Activated CD8-positive, alpha-beta memory T cell treated with anti-CD3 and anti-CD28 coated beads, Interleukin-2, amount 10 ng/mL, durations not matched to agents 7 days and 5 days (primary cell): Measurements from ENCODE around the gene PXMP4. TPM values are rescaled to one million over a fixed set of nuclear protein-coding genes. Genes with fewer than 3 reads are reported as not detected.

Experiments used
- ATAC-seq: fragments of 150-1000 bp; cut with Tn5 transposase; one replicate; pipeline ENCODE4 v1.10.0; 2021; ENCODE audit warnings: moderate library complexity
- CTCF ChIA-PET: fragments of 350-600 bp; sonication (Branson Sonifier 250); formaldehyde crosslinking; loops from one replicate; lab custom pipeline; 2021; ENCODE audit warnings: antibody characterized with exemption; lab: Charles Lee
- DNase-seq: peaks from one replicate; pipeline ENCODE4 v3.0.0-alpha.2; 2020
- H3K27ac Mint-ChIP-seq: one replicate; pipeline ENCODE4 v1.8.0; 2021; ENCODE audit warnings: mild to moderate bottlenecking, mixed read lengths
- H3K27me3 Mint-ChIP-seq: one replicate; pipeline ENCODE4 v1.8.0; 2021; ENCODE audit warnings: mixed read lengths
- H3K36me3 Mint-ChIP-seq: one replicate; pipeline ENCODE4 v1.8.0; 2021; ENCODE audit warnings: mild to moderate bottlenecking, mixed read lengths
- H3K4me1 Mint-ChIP-seq: one replicate; pipeline ENCODE4 v1.8.0; 2021; ENCODE audit warnings: mixed read lengths
- H3K4me3 Mint-ChIP-seq: one replicate; pipeline ENCODE4 v1.8.0; 2021; ENCODE audit warnings: mild to moderate bottlenecking, moderate library complexity, mixed read lengths
- H3K9me3 Mint-ChIP-seq: one replicate; pipeline ENCODE4 v1.8.0; 2022; ENCODE audit warnings: low read depth, mixed read lengths
- total RNA-seq, 2 experiments: library from RNA; stranded (reverse); gene quantifications; one replicate each; pipeline ENCODE4 v1.2.3, GENCODE V29; 2021

The PXMP4 gene
- total RNA-seq, 2 experiments from 2014 or later: 11.9 to 15.6 TPM

DNA sequence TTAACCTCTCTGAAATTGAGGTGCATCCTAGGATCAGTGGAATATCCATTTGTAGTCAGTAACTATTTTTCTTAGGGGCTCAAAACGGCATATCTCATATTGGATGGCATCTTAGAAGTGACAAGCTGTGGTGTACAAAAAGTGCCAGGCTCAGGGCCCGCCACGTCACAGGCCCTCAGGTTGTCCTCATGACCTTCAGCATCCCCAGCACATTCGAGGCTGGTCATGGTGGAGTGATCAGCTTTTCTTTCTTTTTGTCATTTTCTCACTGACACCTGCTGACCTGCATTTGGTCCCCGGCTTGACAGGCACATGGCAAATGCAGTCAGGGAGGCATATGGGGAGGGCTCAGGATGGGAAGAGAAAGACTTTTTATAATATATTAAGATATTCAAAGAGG lies 26.8 kb downstream of the PXMP4 start:
- no peak for DNase-seq
- H3K27me3 Mint-ChIP-seq: no peaks in the 10 kb centered on the region
- no peak overlapping the region for H3K27ac Mint-ChIP-seq
- H3K9me3 Mint-ChIP-seq: no peaks in the 10 kb centered on the region
- H3K4me3 Mint-ChIP-seq: no peak overlapping the region
- CTCF ChIA-PET: no interaction called here
- H3K4me1 Mint-ChIP-seq: peaks cover 29% of the 10 kb centered on the region
- no peak for ATAC-seq
- H3K36me3 Mint-ChIP-seq: no peaks in the 10 kb centered on the region

DNA sequence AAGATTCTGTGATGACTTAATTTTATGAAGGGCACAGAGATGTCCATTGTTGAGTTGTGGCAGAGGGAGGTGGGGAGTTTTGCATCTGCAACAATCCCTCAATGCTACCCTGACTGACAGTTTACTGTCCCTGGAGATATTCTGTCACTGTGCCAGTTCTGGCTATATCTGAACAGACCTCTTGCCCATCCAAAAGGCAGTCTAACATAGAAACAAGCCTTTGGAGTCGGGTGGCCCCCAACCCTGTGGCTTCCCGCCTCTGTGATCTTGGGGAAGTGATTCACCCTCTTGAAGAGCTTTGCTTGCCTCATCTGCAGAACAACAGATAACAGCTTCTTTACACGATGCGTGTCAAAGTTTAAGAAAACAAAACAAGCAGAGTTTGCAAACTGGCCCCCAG lies 30.1 kb downstream of the PXMP4 start:
- no peak for ATAC-seq
- H3K4me1 Mint-ChIP-seq: peaks cover 52% of the 10 kb centered on the region
- CTCF ChIA-PET: interaction anchor here (1.3 to 2.6 kb wide), 4 partner anchors 16 to 42 kb away, joined by 3 to 10 read pairs (median 6); partner anchors contain the start of genes ACTL10, NECAB3 and ZNF341

DNA sequence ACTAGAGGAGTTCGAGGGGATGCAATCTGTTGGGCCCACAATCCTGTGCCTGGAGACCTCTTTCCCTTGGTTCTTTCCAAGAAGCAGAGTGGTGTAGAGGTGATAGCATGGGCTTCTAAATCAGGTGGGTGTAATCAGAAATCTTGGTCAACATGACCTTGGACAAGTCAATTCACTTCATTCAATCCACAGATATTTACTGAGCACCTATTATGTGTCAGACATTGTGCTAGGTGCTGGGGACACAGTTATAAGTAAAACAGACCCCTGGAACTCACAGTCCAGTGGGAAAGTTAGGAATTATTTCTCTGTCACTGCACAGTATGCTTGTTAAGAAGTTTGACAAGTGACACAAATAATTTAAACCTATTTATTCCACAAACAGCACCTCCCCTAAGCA lies 30.6 kb downstream of the PXMP4 start:
- ATAC-seq (no peak), DNase-seq (no peak)
- Mint-ChIP-seq H3K4me3 (no peak overlapping the region), H3K36me3 (peaks cover 5% of the 10 kb centered on the region), H3K27ac (peak overlapping the region; percentile 90), H3K4me1 (peaks cover 56% of the 10 kb centered on the region), H3K9me3 (no peaks in the 10 kb centered on the region), H3K27me3 (no peaks in the 10 kb centered on the region)
- CTCF ChIA-PET: interaction anchor here (0.9 to 3.5 kb wide), 6 partner anchors 16 to 42 kb away, joined by 3 to 20 read pairs (median 6); partner anchors contain the start of genes ACTL10, NECAB3, PXMP4 and ZNF341

More for the DNA sequence above, 30.1 kb downstream of the PXMP4 start:
- peak; percentile 81 for DNase-seq
- Mint-ChIP-seq H3K27me3 (no peaks in the 10 kb centered on the region), H3K36me3 (peaks cover 3% of the 10 kb centered on the region), H3K27ac (peak overlapping the region; percentile 90), H3K9me3 (no peaks in the 10 kb centered on the region), H3K4me3 (peak overlapping the region; percentile 32)

DNA sequence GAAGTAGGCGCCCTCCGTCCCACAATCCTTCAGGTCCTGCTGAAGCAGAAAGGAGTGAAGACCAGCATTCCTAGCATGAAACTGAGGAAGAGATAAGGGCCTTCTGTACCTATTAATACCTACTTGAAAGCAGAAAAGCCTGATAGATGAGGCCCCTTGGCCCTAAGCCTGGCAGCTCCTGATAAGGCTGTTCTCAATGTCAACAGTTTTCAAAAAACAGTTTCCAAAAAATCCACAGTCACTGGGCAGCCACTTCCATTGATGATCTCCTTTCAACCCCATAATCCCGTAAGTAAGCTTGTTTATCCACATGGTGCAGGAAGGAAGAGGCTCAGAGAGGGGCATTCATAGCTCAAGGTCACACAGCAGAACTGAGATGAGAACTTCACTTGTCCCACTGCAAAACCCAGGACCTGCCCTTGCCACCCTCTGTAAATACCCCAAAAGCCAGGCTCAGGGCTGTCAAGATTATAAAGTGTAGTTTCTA lies 31.1 kb downstream of the PXMP4 start:
- H3K9me3 Mint-ChIP-seq: no peaks in the 10 kb centered on the region
- ATAC-seq: no peak
- no peaks in the 10 kb centered on the region for H3K27me3 Mint-ChIP-seq
- CTCF ChIA-PET: interaction anchor here (0.9 to 3.5 kb wide), 4 partner anchors 15 to 43 kb away, joined by 3 to 20 read pairs (median 5); partner anchors contain the start of genes ACTL10, NECAB3, PXMP4 and ZNF341
- no peak for DNase-seq
- peaks cover 5% of the 10 kb centered on the region for H3K36me3 Mint-ChIP-seq
- H3K4me1 Mint-ChIP-seq: peaks cover 61% of the 10 kb centered on the region
- no peak overlapping the region for H3K4me3 Mint-ChIP-seq
- peak overlapping the region; percentile 90 for H3K27ac Mint-ChIP-seq

DNA sequence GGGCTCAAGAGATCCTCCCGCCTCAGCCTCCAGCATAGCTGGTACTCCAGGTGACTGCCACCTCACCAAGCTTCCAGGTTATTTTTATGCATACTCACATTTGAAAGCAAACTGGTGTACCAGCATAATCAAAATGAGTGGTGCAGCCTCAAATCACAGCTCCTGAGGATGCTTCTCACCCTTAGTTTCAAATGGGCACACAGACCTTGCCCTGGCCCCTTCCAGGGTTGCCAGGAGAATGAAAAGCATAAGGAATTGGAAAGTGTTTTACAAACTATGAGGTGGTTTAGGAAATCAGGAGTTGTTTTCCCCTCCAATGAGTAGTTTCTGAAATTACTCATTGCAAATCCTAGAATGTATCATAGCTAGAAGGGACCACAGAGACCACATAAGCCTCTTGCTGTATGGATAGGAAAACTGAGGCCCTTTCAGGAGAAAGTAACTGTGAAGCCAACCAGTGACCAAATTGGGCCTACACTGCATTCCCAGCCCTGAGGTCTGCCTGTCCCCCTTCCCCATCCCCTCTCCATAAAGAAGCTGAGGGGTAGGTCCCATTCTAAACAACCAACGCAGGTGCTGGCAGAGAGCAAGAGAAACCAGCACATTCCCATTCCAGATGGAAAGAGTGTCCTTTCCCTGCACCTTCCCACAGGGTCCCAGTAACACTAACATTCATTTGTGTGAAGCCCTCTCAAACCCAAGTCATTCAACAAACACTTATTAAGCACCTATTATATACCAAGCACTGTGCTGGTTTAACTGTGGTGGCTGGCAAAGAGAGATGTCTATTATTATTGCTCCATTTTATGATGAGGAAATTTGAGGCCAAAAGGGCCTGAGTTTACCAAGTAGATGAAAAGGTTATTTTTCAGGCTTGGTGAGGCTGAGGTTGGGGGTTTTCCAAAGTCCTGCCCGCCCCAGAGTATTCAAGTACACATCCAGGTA lies 31.8 kb downstream of the PXMP4 start:
- ATAC-seq (no peak), DNase-seq (no peak)
- H3K4me3 Mint-ChIP-seq: no peak overlapping the region
- peak overlapping the region; percentile 90 for H3K27ac Mint-ChIP-seq
- H3K27me3 Mint-ChIP-seq: no peaks in the 10 kb centered on the region
- CTCF ChIA-PET: interaction anchor here (0.9 to 3.5 kb wide), 4 partner anchors 14 to 44 kb away, joined by 3 to 20 read pairs (median 6); partner anchors contain the start of genes ACTL10, PXMP4 and ZNF341
- peaks cover 5% of the 10 kb centered on the region for H3K36me3 Mint-ChIP-seq
- H3K4me1 Mint-ChIP-seq: peaks cover 67% of the 10 kb centered on the region
- no peaks in the 10 kb centered on the region for H3K9me3 Mint-ChIP-seq

DNA sequence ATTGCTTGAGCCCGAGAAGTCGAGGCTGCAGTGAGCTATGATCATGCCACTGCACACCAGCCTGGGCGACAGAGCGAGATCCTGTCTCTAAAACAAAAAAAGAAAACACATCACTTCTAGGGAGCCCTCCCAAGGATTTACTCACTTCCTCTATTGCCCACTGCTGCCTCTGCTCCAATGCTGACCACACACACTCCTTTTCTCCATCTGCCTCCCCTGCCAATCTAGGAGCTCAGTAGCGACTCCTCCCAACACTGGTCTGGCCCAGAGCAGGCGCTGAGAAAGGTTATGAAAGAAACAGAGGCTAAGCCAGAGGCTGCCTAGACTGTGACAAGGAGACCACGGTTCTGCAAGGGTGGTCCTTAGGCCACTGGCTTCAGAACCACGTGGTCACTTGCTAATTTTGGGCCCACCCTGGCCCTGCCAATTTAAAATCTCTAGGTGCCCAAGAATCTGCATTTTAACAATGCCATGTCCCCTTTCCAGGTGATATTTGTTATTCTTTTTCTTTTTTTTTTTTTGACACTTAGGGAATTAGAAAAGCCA lies 32.7 kb downstream of the PXMP4 start:
- no peaks in the 10 kb centered on the region for H3K27me3 Mint-ChIP-seq
- DNase-seq: no peak
- H3K27ac Mint-ChIP-seq: peak overlapping the region; percentile 95
- no peak overlapping the region for H3K4me3 Mint-ChIP-seq
- H3K9me3 Mint-ChIP-seq: no peaks in the 10 kb centered on the region
- peaks cover 73% of the 10 kb centered on the region for H3K4me1 Mint-ChIP-seq
- peaks cover 10% of the 10 kb centered on the region for H3K36me3 Mint-ChIP-seq
- CTCF ChIA-PET: interaction anchor here (0.9 to 3.5 kb wide), 4 partner anchors 14 to 36 kb away, joined by 4 to 20 read pairs (median 5); partner anchors contain the start of genes ACTL10 and PXMP4
- ATAC-seq: no peak

DNA sequence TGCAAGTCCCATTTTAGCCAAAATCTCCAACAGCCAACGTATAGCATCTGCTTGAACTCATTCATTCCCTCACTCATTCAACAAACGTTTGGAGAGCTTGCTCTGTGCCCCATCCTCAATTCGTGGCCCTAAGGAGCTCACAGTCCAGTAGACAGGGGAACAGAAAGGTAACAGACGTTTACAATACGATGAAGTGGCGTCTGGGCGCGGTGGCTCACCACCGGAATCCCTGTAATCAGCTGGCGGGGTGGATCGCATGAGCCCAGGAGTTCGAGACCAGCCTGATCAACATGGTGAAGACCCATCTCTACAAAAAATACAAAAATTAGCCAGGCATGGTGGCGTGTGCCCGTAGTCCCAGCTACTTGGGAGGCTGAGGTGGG lies 33.1 kb downstream of the PXMP4 start:
- ATAC-seq (no peak), DNase-seq (no peak)
- H3K4me3 Mint-ChIP-seq: peak overlapping the region; percentile 61
- H3K9me3 Mint-ChIP-seq: no peaks in the 10 kb centered on the region
- no peaks in the 10 kb centered on the region for H3K27me3 Mint-ChIP-seq
- peaks cover 78% of the 10 kb centered on the region for H3K4me1 Mint-ChIP-seq
- H3K27ac Mint-ChIP-seq: peak overlapping the region; percentile 95
- CTCF ChIA-PET: interaction anchor here (0.9 to 3.5 kb wide), 4 partner anchors 19 to 229 kb away, joined by 4 to 20 read pairs (median 5); partner anchors contain the start of genes ACTL10 and PXMP4
- H3K36me3 Mint-ChIP-seq: peaks cover 10% of the 10 kb centered on the region

DNA sequence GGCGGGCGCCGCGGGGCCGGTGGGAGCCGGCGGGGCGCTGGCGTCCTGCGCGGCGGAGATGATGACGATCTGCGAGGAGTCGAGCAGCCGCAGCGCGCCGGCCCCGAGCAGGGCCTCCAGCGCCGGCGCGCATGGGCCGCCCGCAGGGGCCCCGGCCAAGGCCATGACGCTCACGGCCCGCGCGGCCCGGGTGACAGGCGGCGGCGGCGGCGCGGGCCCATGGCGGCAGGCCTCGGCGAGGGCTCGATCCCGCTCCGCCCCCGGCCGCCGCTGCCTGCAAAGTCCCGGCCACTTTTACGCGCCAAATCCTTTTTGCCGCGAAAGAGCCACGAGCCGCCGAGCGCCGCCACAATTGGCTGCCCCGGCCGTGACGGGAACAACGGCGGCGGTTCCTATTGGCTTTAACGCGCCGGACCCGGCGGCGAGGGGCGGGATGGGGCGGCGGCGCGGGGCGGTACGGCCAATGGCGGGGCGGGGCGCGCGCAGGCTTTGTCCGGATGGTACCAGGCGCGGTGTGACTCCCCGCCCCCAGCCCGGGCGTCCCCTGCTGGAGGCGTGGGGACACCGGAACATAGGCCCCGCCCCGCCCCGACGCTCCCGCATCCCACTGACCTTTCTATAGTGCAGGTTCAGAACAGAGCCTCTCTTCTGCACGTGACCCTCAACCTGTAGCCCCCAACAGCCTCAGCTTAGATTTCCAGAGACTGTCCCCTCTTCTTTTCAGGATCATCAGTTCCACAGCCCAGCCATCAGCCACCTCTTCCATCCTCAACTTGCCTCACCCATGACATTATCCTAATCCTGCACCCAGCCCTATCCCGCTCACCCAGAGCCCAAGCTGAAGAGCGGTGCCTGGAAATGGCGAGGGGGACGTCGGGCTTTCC lies 33.8 kb downstream of the PXMP4 start, which contains the start of gene E2F1:
TSS of gene E2F1 (minus strand) at position 286 of the 884 bp plus-strand sequence. CDS start at position 165, 121 bp downstream.
- Mint-ChIP-seq H3K27me3 (no peaks in the 10 kb centered on the region), H3K27ac (peak within 1 kb of the TSS; percentile 95), H3K36me3 (peaks cover 13% of the 10 kb centered on the region), H3K4me1 (peaks cover 82% of the 10 kb centered on the region), H3K9me3 (no peaks in the 10 kb centered on the region), H3K4me3 (peak within 1 kb of the TSS; percentile 93)
- DNase-seq (peak; percentile 98), ATAC-seq (peak; percentile 91)
- CTCF ChIA-PET: interaction anchor here (0.9 to 9.2 kb wide), 8 partner anchors 13 to 229 kb away, joined by 3 to 106 read pairs (median 5); partner anchors contain the start of genes ACTL10, PXMP4 and ZNF341

DNA sequence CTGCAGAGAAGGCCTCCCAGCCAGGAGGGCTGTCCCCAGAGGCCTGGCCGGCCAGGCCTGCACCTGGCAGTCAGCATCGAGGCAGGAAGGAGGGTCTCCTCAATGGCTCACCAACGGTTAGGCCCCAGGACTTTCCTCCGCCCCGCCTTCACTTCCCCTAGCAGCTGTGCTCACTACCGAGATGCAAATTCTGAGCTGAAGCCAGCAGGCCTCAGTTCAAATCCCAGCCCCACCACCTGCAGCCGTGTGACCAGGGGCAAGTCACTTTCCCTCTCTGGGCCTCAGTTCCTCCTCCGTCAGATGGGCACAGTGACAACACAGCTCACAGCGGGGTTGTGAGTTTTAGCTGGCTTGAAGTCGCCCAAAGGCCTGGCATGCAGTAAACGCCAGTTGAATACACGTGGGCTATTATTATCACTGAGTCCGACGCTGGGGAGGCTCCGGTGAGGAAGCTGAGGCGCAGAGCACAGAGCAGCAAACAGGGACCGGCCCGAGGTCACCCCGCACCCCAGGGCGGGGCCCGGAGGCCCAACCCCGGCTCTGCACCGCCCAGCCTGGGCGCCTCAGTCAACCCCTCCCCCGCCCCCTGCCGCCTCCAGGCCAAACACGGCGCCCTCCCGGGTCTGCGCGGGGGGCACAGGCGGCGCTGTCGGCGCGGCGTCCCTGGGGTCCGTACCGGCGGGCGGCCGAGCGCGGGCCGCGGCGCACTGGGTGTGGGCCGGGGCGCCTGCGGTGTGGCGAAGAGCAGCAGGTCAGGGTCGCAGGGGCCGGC lies 34.6 kb downstream of the PXMP4 start:
- no peaks in the 10 kb centered on the region for H3K9me3 Mint-ChIP-seq
- peaks cover 15% of the 10 kb centered on the region for H3K36me3 Mint-ChIP-seq
- DNase-seq: peak; percentile 83
- peak; percentile 56 for ATAC-seq
- H3K4me3 Mint-ChIP-seq: peak overlapping the region; percentile 93
- no peaks in the 10 kb centered on the region for H3K27me3 Mint-ChIP-seq
- CTCF ChIA-PET: interaction anchor here (0.6 to 9.2 kb wide), 8 partner anchors 10 to 284 kb away, joined by 3 to 106 read pairs (median 4); partner anchors contain the start of genes ACTL10, CDK5RAP1, PXMP4 and ZNF341
- H3K27ac Mint-ChIP-seq: peak overlapping the region; percentile 84
- peaks cover 84% of the 10 kb centered on the region for H3K4me1 Mint-ChIP-seq

DNA sequence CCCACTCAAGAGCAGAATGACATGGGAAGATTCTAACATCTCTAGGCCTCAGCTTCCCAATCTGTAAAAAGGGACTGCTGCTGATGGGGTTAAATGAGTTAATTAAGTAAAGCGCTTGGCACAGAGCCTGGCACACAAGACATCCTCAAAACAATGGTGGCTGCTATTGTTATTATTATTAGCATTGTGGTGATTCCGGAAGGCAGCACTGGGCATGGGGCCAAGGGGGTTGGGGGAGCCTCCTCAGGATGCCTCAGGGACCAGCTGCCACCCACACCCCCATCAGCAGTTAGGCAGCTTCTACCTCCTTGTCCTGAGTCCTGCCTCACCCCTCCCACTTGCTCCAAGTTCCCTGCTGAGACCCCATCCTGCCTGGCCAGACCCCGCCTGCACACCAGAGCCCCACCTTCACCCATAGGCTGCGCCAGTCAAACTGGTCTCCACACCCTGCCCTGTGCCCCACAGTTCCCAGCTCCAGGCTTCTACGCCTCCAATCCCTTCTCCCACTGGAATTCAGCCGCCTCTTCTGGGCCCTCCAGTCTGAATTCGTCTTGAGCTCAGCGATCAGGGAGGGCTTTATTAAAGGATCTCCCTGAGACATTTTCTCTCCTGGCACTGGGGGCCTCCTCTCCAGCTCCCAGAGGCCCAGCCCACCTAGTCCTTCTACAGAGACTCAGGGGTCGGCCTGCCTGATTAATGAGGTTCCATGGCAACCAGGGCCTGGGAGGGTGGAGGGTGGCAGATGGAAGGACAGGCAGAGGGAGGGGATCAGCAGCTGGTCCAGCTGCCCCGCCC lies 35.4 kb downstream of the PXMP4 start:
- ATAC-seq (no peak), DNase-seq (no peak)
- Mint-ChIP-seq H3K4me1 (peaks cover 86% of the 10 kb centered on the region), H3K27ac (peak overlapping the region; percentile 84), H3K27me3 (no peaks in the 10 kb centered on the region), H3K4me3 (peak overlapping the region; percentile 93), H3K36me3 (peaks cover 18% of the 10 kb centered on the region), H3K9me3 (no peaks in the 10 kb centered on the region)
- CTCF ChIA-PET: interaction anchor here (0.8 to 9.2 kb wide), 7 partner anchors 9 to 283 kb away, joined by 3 to 106 read pairs (median 5); partner anchors contain the start of genes ACTL10, CDK5RAP1, PXMP4 and ZNF341
